ENCODE data around the gene PXMP2.

GRCh38 chr12:132711080-132711843 lies 23.9 kb downstream of the PXMP2 start:
- TF ChIP-seq CTCF (IDR thresholded peaks at IDR 0.05; ENCODE audit: low read depth, low read length): no peak
- no peak for TF ChIP-seq POLR2A (IDR thresholded peaks at IDR 0.05; ENCODE audit: extremely low read depth, insufficient read length)
- TF ChIP-seq MAX (IDR thresholded peaks at IDR 0.05; ENCODE audit: low read depth, low read length): no peak

Measured in NB4 (cell line).